Psoas muscle (tissue), 8 donors: ENCODE data around the gene ZYX. TPM values are rescaled to one million over a fixed set of nuclear protein-coding genes. Genes with fewer than 3 reads are reported as not detected.

Experiments used
- ATAC-seq, 4 donors: fragments of 200-7000 bp; cut with Tn5 transposase; one replicate each; pipeline ENCODE4 v1.9.1; 2020; ENCODE audit warnings: moderate library complexity in 3 of 4, mild to moderate bottlenecking in 2 of 4
- DNase-seq, 2 donors: peaks; one replicate each; pipeline ENCODE4 v3.0.0-alpha.2; 2020
- H3K27ac ChIP-seq: fragments of 200-600 bp; one replicate; pipeline ENCODE4 v1.8.0; 2022
- H3K27me3 ChIP-seq, 3 donors: fragments of 200-600 bp in 1 of 3; one replicate each; pipeline versions ENCODE4 v1.6.1 to v1.8.0; 2013 to 2022; ENCODE audit warnings: low read length in 2 of 3, mild to moderate bottlenecking in 2 of 3, moderate library complexity in 1 of 3; ENCODE audit not compliant: insufficient read depth in 3 of 3
- H3K36me3 ChIP-seq, 2 donors: fragments of 200-600 bp in 1 of 2; one replicate each; pipeline versions ENCODE4 v1.6.1 to v1.8.0; 2013 to 2022; ENCODE audit warnings: low read depth in 1 of 2, mild to moderate bottlenecking in 1 of 2, moderate library complexity in 1 of 2; ENCODE audit not compliant: insufficient read depth in 1 of 2
- H3K4me1 ChIP-seq: fragments of 200-600 bp; one replicate; pipeline ENCODE4 v1.8.0; 2022
- H3K4me3 ChIP-seq: fragments of 200-600 bp; one replicate; pipeline ENCODE4 v1.8.0; 2022; ENCODE audit warnings: mild to moderate bottlenecking
- H3K9me3 ChIP-seq: fragments of 200-600 bp; one replicate; pipeline ENCODE4 v1.8.0; 2022
- WGBS, 3 donors: extraction: QIAGEN DNeasy Blood & Tissue Kit; methylation state at CpG; one replicate each; pipeline versions ENCODE4 v1.1.6 to v1.1.7; 2013; 5-methylcytosine and 5-hydroxymethylcytosine counted together
- intact Hi-C, 2 donors: fragments of 100-400 bp; cut with DNase I; formaldehyde crosslinking; loops; one replicate each; pipeline versions ENCODE4 v1.11.0 to v1.14.2; 2022
- polyA plus RNA-seq, 3 donors: library from polyadenylated mRNA; stranded (reverse); fragments of 200-250 nt; gene quantifications; one replicate each; pipeline ENCODE4 v1.2.3, GENCODE V29; 2013
- total RNA-seq, 4 donors: library from RNA; stranded (reverse); fragmentation: NEBNext Ultra II Directional in 2 of 4; extraction: Animal tissue kit (Norgen Biotek cat#: 25700) in 2 of 4; gene quantifications; one replicate each; pipeline versions ENCODE4 v1.2.1 to v1.2.4, GENCODE V29; 2021 to 2023
- TF ChIP-seq, protein P1 (sequence below): fragments of 200-600 bp; IDR thresholded peaks from one replicate; pipeline ENCODE4 v1.8.0; 2022; ENCODE audit warnings: antibody characterized with exemption
- donor health status: healthy with polysubstance abuse.
- donor health status: DM: no; HTN: no; CAD: no; lungs with moderate emphysema.
- donor health status: Bipolar disorder and iron deficiency.
- donor health status: healthy.
- donor health status: DM: yes; HTN: yes; CAD: no.
- donor health status: DM: no; HTN: no; CAD: no.
- donor health status: DM: no; HTN: no; CAD: no.
- donor health status: DM: yes; HTN: yes; CAD: no.

The ZYX gene
- total and polyA plus RNA-seq, 7 donors, result 34.4 to 215 (median 84.1) TPM

- 36 to 46% (median 38%) methylated on average over 9 of the region's 9 CpGs for WGBS, 3 donors
- DNase-seq, result no peak
- TF ChIP-seq, protein P1, sequence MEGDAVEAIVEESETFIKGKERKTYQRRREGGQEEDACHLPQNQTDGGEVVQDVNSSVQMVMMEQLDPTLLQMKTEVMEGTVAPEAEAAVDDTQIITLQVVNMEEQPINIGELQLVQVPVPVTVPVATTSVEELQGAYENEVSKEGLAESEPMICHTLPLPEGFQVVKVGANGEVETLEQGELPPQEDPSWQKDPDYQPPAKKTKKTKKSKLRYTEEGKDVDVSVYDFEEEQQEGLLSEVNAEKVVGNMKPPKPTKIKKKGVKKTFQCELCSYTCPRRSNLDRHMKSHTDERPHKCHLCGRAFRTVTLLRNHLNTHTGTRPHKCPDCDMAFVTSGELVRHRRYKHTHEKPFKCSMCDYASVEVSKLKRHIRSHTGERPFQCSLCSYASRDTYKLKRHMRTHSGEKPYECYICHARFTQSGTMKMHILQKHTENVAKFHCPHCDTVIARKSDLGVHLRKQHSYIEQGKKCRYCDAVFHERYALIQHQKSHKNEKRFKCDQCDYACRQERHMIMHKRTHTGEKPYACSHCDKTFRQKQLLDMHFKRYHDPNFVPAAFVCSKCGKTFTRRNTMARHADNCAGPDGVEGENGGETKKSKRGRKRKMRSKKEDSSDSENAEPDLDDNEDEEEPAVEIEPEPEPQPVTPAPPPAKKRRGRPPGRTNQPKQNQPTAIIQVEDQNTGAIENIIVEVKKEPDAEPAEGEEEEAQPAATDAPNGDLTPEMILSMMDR, result no peak
- no peak for ATAC-seq
- Histone ChIP-seq H3K4me1 (no peaks in the 10 kb centered on the region), H3K27me3 (no peaks in the 10 kb centered on the region), H3K4me3 (no peak overlapping the region), H3K27ac (no peak overlapping the region), H3K9me3 (no peaks in the 10 kb centered on the region), H3K36me3 (no peaks in the 10 kb centered on the region)
- intact Hi-C loops, result loop anchor here in 1 of 2 donors (5.0 kb wide), 1 partner anchor 613 kb away; no protein-coding TSS in a partner anchor
Observed at GRCh38 chr7:143405173-143406001, 24.2 kb downstream of the ZYX start.

DNA sequence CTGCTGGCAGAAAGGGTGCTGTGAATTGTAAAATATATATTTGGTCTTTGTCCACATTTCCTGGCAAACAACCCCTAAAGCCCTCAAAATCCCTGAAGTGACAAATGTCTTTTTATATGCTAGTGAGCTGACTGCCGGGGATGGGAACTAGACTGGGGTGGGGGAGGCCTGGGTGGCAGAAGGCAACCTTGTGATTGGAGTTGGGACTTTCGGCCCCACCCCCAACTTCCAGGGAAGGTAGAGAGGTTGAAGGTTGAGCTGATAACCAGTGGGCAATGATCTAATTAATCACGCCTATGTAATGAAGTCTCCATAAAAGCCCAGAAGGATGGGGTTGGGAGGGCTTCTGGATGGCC is 24.8 kb downstream of the ZYX start:
- DNase-seq, result no peak
- H3K9me3 ChIP-seq, result no peaks in the 10 kb centered on the region

DNA sequence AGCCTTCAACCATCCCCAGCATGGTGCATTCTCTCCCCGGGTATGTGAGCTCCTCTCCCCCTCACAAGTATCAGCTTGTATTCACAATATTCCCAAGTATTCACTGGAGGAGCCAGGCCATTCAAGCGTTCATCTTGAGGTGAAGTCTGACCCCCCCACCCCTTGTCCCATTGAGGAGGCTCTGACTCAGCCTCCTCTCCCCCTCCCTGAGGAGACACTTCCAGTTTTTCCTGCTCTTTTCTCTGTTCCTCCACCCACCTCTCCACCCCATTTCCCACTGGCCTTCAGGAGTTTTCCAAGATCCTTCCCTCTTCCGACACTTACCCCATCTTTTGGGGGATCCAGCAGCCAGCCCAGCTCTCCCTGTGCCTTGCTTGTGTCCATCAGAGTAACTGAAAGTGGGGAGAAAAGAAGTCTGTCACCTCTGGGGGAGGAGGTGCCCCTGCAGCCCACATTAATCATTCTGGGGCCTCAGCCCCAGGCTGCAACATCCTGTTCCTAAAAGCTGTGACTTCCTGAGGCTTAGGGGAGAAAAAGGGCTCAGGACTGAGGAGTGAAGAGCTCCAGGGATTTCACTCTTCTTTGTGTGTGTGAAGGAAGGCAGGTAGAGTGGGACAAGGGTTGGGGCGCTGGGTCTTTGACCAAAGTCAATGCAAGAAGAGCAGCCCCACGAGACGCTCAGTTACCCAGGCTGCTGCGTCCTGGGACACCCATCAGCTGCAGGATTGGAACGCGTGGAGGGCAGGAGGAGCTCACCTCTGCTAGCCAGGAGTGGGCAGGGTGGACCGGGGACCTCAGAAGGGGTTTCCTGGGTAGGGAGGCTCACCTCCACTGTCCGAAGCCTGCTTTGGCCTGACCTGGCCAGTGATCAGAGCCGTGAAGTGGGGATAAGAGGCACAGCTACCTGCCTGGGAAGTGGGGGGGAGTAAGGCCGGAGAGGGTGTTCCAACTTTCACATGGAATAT is 26.4 kb downstream of the ZYX start:
- H3K9me3 ChIP-seq, result no peaks in the 10 kb centered on the region
- no peaks in the 10 kb centered on the region for H3K27me3 ChIP-seq
- TF ChIP-seq, protein P1, result no peak
- ATAC-seq (no peak), DNase-seq (no peak)
- H3K36me3 ChIP-seq, result no peaks in the 10 kb centered on the region
- H3K4me1 ChIP-seq, result no peaks in the 10 kb centered on the region
- H3K27ac ChIP-seq, result no peak overlapping the region
- H3K4me3 ChIP-seq, result no peak overlapping the region
- 79 to 86% (median 81%) methylated on average over 13 of the region's 13 CpGs for WGBS, 3 donors
- intact Hi-C loops, result loop anchor here in 1 of 2 donors (5.0 kb wide), 1 partner anchor 615 kb away; no protein-coding TSS in a partner anchor

More for the DNA sequence above, 24.8 kb downstream of the ZYX start:
- Histone ChIP-seq H3K27ac (no peak overlapping the region), H3K36me3 (no peaks in the 10 kb centered on the region), H3K27me3 (no peaks in the 10 kb centered on the region), H3K4me1 (no peaks in the 10 kb centered on the region), H3K4me3 (no peak overlapping the region)
- WGBS, 3 donors, result 85 to 89% (median 85%) methylated on average over 3 of the region's 3 CpGs
- TF ChIP-seq, protein P1, result no peak
- intact Hi-C loops, result loop anchor here in 1 of 2 donors (5.0 kb wide), 1 partner anchor 614 kb away; no protein-coding TSS in a partner anchor
- no peak for ATAC-seq

DNA sequence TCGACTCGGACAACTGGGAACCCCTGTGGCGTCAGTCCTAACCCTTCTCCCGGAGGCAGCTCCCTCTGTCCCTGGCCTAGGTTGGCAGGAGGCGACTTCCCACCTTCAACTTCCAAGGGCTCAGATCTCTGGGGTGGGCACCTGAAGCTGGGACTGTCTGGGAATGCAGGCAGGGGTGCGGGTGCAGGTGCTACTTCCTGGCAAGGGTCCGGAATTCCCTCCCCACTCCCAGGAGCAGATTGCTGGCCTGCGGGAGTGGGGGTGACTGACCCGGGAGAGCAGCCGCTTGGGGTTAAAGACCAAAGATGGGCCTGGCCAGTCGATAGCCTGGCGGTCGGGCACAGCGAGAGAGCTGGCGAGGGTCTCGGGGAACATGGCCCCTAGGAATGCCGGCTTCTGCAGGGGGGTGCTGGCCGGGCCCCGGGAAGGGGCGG is 27.1 kb downstream of the ZYX start:
- intact Hi-C loops, result loop anchor here in 1 of 2 donors (5.0 kb wide), 1 partner anchor 616 kb away; no protein-coding TSS in a partner anchor
- H3K36me3 ChIP-seq, result no peaks in the 10 kb centered on the region
- H3K9me3 ChIP-seq, result no peaks in the 10 kb centered on the region
- DNase-seq (no peak), ATAC-seq (no peak)
- H3K4me3 ChIP-seq, result no peak overlapping the region
- no peak overlapping the region for H3K27ac ChIP-seq
- 67 to 70% (median 69%) methylated on average over 8 to 20 of the region's 20 CpGs for WGBS, 3 donors
- TF ChIP-seq, protein P1, result no peak
- no peaks in the 10 kb centered on the region for H3K27me3 ChIP-seq
- H3K4me1 ChIP-seq, result no peaks in the 10 kb centered on the region
